GM12878 (cell line): ENCODE data around the gene PKD1L1. TPM values are rescaled to one million over a fixed set of nuclear protein-coding genes. Genes with fewer than 3 reads are reported as not detected.

Experiments used
- ATAC-seq: fragments of 200-7000 bp; cut with Tn5 transposase; 3 replicates; pipeline ENCODE4 v1.9.1; 2020; ENCODE audit warnings: mild to moderate bottlenecking, moderate library complexity
- BruUV-seq: library from RNA; stranded (reverse); fragments of 400-500 nt; replicated peaks from 2 replicates; lab custom pipeline; 2021; lab: Mats Ljungman, UMichigan
- CTCF ChIA-PET: fragments of 300-600 bp; sonication (Branson Sonifier 250); formaldehyde crosslinking; extraction: SDS; loops from one replicate; lab custom pipeline; 2021; ENCODE audit warnings: inconsistent platforms; lab: Yijun Ruan, JAX
- POLR2A ChIA-PET: fragments of 350-600 bp; formaldehyde crosslinking; extraction: SDS; loops from one replicate; lab custom pipeline; 2021; ENCODE audit warnings: inconsistent platforms; lab: Charles Lee
- RAD21 ChIA-PET: fragments of 300-600 bp; sonication (Branson Sonifier 250); formaldehyde crosslinking; loops from one replicate; lab custom pipeline; 2023; ENCODE audit warnings: antibody characterized with exemption; ENCODE audit not compliant: unreplicated experiment; lab: Charles Lee
- SMC1A ChIA-PET: fragments of 300-600 bp; sonication (Branson Sonifier 250); formaldehyde crosslinking; loops from one replicate; lab custom pipeline; 2023; ENCODE audit not compliant: unreplicated experiment, uncharacterized antibody; lab: Charles Lee
- DNase-seq: peaks from one replicate; pipeline ENCODE4 v3.0.0-alpha.2; 2011; ENCODE audit warnings: low read depth, low spot score
- FAIRE-seq: peaks from 3 replicates; lab custom pipeline; 2011; peaks lifted over from hg19 to GRCh38; lab: Jason Lieb, UNC
- H2AFZ ChIP-seq: 2 replicates; pipeline ENCODE4 v1.6.0; 2011; ENCODE audit warnings: low read depth, low read length, control low read depth; ENCODE audit not compliant: control insufficient read depth
- H3K27ac ChIP-seq: 2 replicates; pipeline ENCODE4 v1.5.1; 2011; ENCODE audit warnings: control low read depth; ENCODE audit not compliant: control insufficient read depth, insufficient read depth
- H3K27me3 ChIP-seq, 2 experiments: replicated peaks in 1 of 2; 2 replicates each; pipeline versions ENCODE4 v1.6.0 to v1.6.1; 2011; ENCODE audit warnings: low read length in 1 of 2; ENCODE audit not compliant: control insufficient read depth in 2 of 2, insufficient read depth in 2 of 2
- H3K36me3 ChIP-seq, 2 experiments: 2 replicates each; pipeline ENCODE4 v1.5.1; 2011; ENCODE audit warnings: low read length in 1 of 2; ENCODE audit not compliant: control insufficient read depth in 2 of 2, insufficient read depth in 2 of 2
- H3K4me1 ChIP-seq: 2 replicates; pipeline ENCODE4 v1.6.1; 2011; ENCODE audit warnings: mild to moderate bottlenecking, low read length, moderate library complexity, mixed read lengths; ENCODE audit not compliant: control insufficient read depth, insufficient read depth
- H3K4me2 ChIP-seq: 2 replicates; pipeline ENCODE4 v1.6.0; 2011; ENCODE audit warnings: control low read depth; ENCODE audit not compliant: control insufficient read depth, insufficient read depth
- H3K4me3 ChIP-seq: fragments of 200-600 bp; sonication (generic); 2 replicates; pipeline ENCODE4 v1.5.1; 2016
- H3K79me2 ChIP-seq: 2 replicates; pipeline ENCODE4 v1.6.0; 2011; ENCODE audit warnings: low read length; ENCODE audit not compliant: control insufficient read depth, insufficient read depth
- H3K9ac ChIP-seq: 2 replicates; pipeline ENCODE4 v1.8.0; 2011; ENCODE audit warnings: low read length, control low read depth, mixed read lengths; ENCODE audit not compliant: control insufficient read depth, insufficient read depth
- H3K9me3 ChIP-seq: replicated peaks from 3 replicates; pipeline ENCODE4 v1.5.1; 2011; ENCODE audit warnings: mild to moderate bottlenecking, low read length; ENCODE audit not compliant: control insufficient read depth, insufficient read depth
- H4K20me1 ChIP-seq: 2 replicates; pipeline ENCODE4 v1.6.0; 2011; ENCODE audit not compliant: control insufficient read depth, insufficient read depth
- ATF7 ChIP-seq: fragments of 450-650 bp; IDR thresholded peaks from 2 replicates; pipeline ENCODE4 v1.6.1; 2016; ENCODE audit warnings: low read depth, mild to moderate bottlenecking
- BMI1 ChIP-seq: fragments of 450-650 bp; IDR thresholded peaks from 2 replicates; pipeline ENCODE4 v1.6.1; 2016; ENCODE audit warnings: mild to moderate bottlenecking, moderate library complexity, borderline replicate concordance
- CEBPB ChIP-seq, 2 experiments: fragments of 150-350 bp in 1 of 2; IDR thresholded peaks; 2 replicates each; pipeline ENCODE4 v1.6.1; 2012 to 2014; ENCODE audit warnings: low read depth in 2 of 2, low read length in 2 of 2, borderline replicate concordance in 1 of 2, inconsistent platforms in 1 of 2
- E2F4 ChIP-seq: IDR thresholded peaks from 2 replicates; pipeline ENCODE4 v1.6.1; 2012; ENCODE audit warnings: low read depth, low read length, improper control_type of control experiment
- EP300 ChIP-seq, 2 experiments: fragments of 150-350 bp in 1 of 2; IDR thresholded peaks; 2 replicates each; pipeline ENCODE4 v1.6.1; 2011 to 2012; ENCODE audit warnings: low read depth in 2 of 2, low read length in 2 of 2, borderline replicate concordance in 1 of 2, improper control_type of control experiment in 1 of 2, inconsistent platforms in 1 of 2; ENCODE audit not compliant: control insufficient read depth in 1 of 2
- GABPA ChIP-seq: IDR thresholded peaks from 2 replicates; pipeline ENCODE4 v1.6.1; 2014; ENCODE audit warnings: antibody characterized with exemption, low read depth, mild to moderate bottlenecking, inconsistent platforms
- GATAD2B ChIP-seq: fragments of 450-650 bp; conservative IDR thresholded peaks from 2 replicates; pipeline ENCODE4 v1.6.1; 2017; ENCODE audit warnings: low read depth, mild to moderate bottlenecking, moderate library complexity
- HDGF ChIP-seq: fragments of 450-650 bp; IDR thresholded peaks from 2 replicates; pipeline ENCODE4 v1.6.1; 2016; ENCODE audit warnings: antibody characterized with exemption
- MAX ChIP-seq: IDR thresholded peaks from 2 replicates; pipeline ENCODE4 v1.6.1; 2012; ENCODE audit warnings: low read depth, low read length, improper control_type of control experiment
- MYB ChIP-seq: fragments of 150-350 bp; IDR thresholded peaks from 2 replicates; pipeline ENCODE4 v1.6.1; 2014; ENCODE audit warnings: mild to moderate bottlenecking, low read depth, low read length, borderline replicate concordance
- PBX3 ChIP-seq: IDR thresholded peaks from 2 replicates; pipeline ENCODE4 v1.6.1; 2011; ENCODE audit warnings: mild to moderate bottlenecking, low read depth, low read length, moderate library complexity; ENCODE audit not compliant: insufficient replicate concordance
- TCF7 ChIP-seq: IDR thresholded peaks from 2 replicates; pipeline ENCODE4 v1.6.1; 2014; ENCODE audit warnings: antibody characterized with exemption, borderline replicate concordance
- ZNF274 ChIP-seq: IDR thresholded peaks from one replicate; pipeline ENCODE4 v1.8.0; 2011; ENCODE audit not compliant: insufficient read length, insufficient read depth
- ZNF687 ChIP-seq: fragments of 450-650 bp; IDR thresholded peaks from 2 replicates; pipeline ENCODE4 v1.6.1; 2017; ENCODE audit warnings: mild to moderate bottlenecking, moderate library complexity
- WGBS: methylation state at CpG from one replicate; pipeline ENCODE4 v1.1.6; 2016; ENCODE audit warnings: low lambda C conversion rate; ENCODE audit not compliant: insufficient replicate concordance, insufficient coverage; ENCODE audit errors: missing lambda C conversion rate; 5-methylcytosine and 5-hydroxymethylcytosine counted together
- in situ Hi-C: fragments of 300-500 bp; cut with MboI; formaldehyde crosslinking; loops from 9 replicates; pipeline ENCODE4 v1.14.3; 2018; ENCODE audit warnings: mixed read lengths
- intact Hi-C: fragments of 100-400 bp; cut with micrococcal nuclease; formaldehyde crosslinking; loops from one replicate; pipeline ENCODE4 v1.14.2; 2022; ENCODE audit not compliant: unreplicated experiment
- polyA plus RNA-seq, 11 experiments: library from polyadenylated mRNA; depleted of rRNA in 4 of 11; unstranded in 6 of 11; stranded (reverse) in 5 of 11; fragments of >200 nt; fragmentation: Nextera tagmentation in 4 of 11; fragmentation: Illumina TruSeq in 1 of 11; extraction: Ambion mirVana in 4 of 11; extraction: Trizol in 1 of 11; gene quantifications; 1 replicate in 1 of 11; 2 replicates in 10 of 11; pipeline versions ENCODE4 v1.2.1 to v1.2.3, GENCODE V29; 2011 to 2016; ENCODE audit warnings: inconsistent platforms in 2 of 11, missing spikeins in 2 of 11, low read depth in 1 of 11
- total RNA-seq, 4 experiments: library from RNA; depleted of rRNA in 3 of 4; stranded (reverse); fragments of >200 nt in 3 of 4; fragmentation: Illumina TruSeq in 1 of 4; extraction: Trizol in 1 of 4; gene quantifications; 2 replicates each; pipeline versions ENCODE4 v1.2.1 to v1.2.3, GENCODE V29; 2013 to 2021

PKD1L1 gene
- total and polyA plus RNA-seq, 10 of the 15 experiments (the other 5 are each of a cell fraction or from before 2014, with no cell fraction given): under 0.01 to 0.05 (median 0.02) TPM; not detected in 3

GRCh38 chr7:47762207-47762606 lies 186.1 kb downstream of the PKD1L1 start (continued):
- no peak for TF ChIP-seq BMI1

GRCh38 chr7:47759056-47759706 lies 189.1 kb downstream of the PKD1L1 start:
- intact Hi-C loops: no loop called here
- Histone ChIP-seq H4K20me1 (no peaks in the 10 kb centered on the region), H3K4me1 (no peaks in the 10 kb centered on the region), H3K9ac (no peak overlapping the region), H3K9me3 (no peaks in the 10 kb centered on the region), H3K27me3 (no peaks in the 10 kb centered on the region), H3K4me3 (no peak overlapping the region), H2AFZ (no peak overlapping the region), H3K27ac (no peak overlapping the region), H3K79me2 (no peaks in the 10 kb centered on the region), H3K36me3 (no peaks in the 10 kb centered on the region), H3K4me2 (no peak overlapping the region)
- CTCF ChIA-PET: interaction anchor here (0.6 kb wide), 1 partner anchor 228 kb away, joined by 4 read pairs; no protein-coding TSS in a partner anchor
- POLR2A ChIA-PET: no interaction called here
- DNase-seq: no peak
- WGBS: 16% methylated on average over 4 of the region's 4 CpGs
- TF ChIP-seq PBX3 (no peak), TCF7 (no peak), CEBPB (IDR thresholded peaks at IDR 0.05; ENCODE audit: borderline replicate concordance in 1 of 2, low read depth in 2 of 2, low read length in 2 of 2) (no peak), HDGF (no peak), BMI1 (no peak), MYB (no peak), ZNF687 (no peak), MAX (no peak), EP300 (IDR thresholded peaks at IDR 0.05; ENCODE audit: borderline replicate concordance in 1 of 2, control insufficient read depth in 1 of 2, low read depth in 2 of 2, low read length in 2 of 2) (no peak), GATAD2B (no peak), ZNF274 (no peak), GABPA (no peak), ATF7 (no peak), E2F4 (no peak)
- BruUV-seq: no TSS peak
- no peak for ATAC-seq
- SMC1A ChIA-PET: no interaction called here
- RAD21 ChIA-PET: no interaction called here
- in situ Hi-C loops: no loop called here
- no peak for FAIRE-seq
